Right atrium auricular region (tissue), 2 donors: ENCODE data around the gene NHSL1. TPM values are rescaled to one million over a fixed set of nuclear protein-coding genes. Genes with fewer than 3 reads are reported as not detected.
A peak's percentile ranks its signal among the peaks of the same experiment; 100 is the strongest.

Experiments used
- DNase-seq: peaks from one replicate; pipeline ENCODE4 v3.0.0-alpha.2; 2019; ENCODE audit warnings: low spot score
- H3K27ac ChIP-seq, 2 donors: fragments of 200-600 bp; sonication (generic); 1 replicate in 1 of 2; 2 replicates in 1 of 2; pipeline ENCODE4 v1.5.1; 2016 to 2019
- H3K27me3 ChIP-seq, 2 donors: fragments of 200-600 bp; sonication (generic); one replicate each; pipeline versions ENCODE4 v1.5.1 to v1.6.0; 2017 to 2019
- H3K36me3 ChIP-seq: fragments of 200-600 bp; sonication (generic); one replicate; pipeline ENCODE4 v1.5.1; 2016
- H3K4me1 ChIP-seq, 2 donors: fragments of 200-600 bp; sonication (generic); one replicate each; pipeline versions ENCODE4 v1.5.1 to v1.6.0; 2017 to 2019
- H3K4me3 ChIP-seq, 2 donors: fragments of 200-600 bp; sonication (generic); 1 replicate in 1 of 2; 2 replicates in 1 of 2; pipeline ENCODE4 v1.5.1; 2017 to 2019; ENCODE audit warnings: mild to moderate bottlenecking in 1 of 2, moderate library complexity in 1 of 2
- H3K9me3 ChIP-seq, 2 donors: fragments of 200-600 bp; sonication (generic); one replicate each; pipeline ENCODE4 v1.5.1; 2019
- total RNA-seq, 2 donors: library from RNA; depleted of rRNA; stranded (reverse); fragments of >200 nt; gene quantifications; one replicate each; pipeline ENCODE4 v1.1.0, GENCODE V29; 2016
- TF ChIP-seq, protein P1 (sequence below), 2 donors: fragments of 200-600 bp; sonication (generic); IDR thresholded peaks; one replicate each; pipeline ENCODE4 v1.5.1; 2019; ENCODE audit warnings: antibody characterized with exemption in 2 of 2

NHSL1 gene
- total RNA-seq, 2 donors from 2014 or later = 34.3 to 41.6 TPM

DNA sequence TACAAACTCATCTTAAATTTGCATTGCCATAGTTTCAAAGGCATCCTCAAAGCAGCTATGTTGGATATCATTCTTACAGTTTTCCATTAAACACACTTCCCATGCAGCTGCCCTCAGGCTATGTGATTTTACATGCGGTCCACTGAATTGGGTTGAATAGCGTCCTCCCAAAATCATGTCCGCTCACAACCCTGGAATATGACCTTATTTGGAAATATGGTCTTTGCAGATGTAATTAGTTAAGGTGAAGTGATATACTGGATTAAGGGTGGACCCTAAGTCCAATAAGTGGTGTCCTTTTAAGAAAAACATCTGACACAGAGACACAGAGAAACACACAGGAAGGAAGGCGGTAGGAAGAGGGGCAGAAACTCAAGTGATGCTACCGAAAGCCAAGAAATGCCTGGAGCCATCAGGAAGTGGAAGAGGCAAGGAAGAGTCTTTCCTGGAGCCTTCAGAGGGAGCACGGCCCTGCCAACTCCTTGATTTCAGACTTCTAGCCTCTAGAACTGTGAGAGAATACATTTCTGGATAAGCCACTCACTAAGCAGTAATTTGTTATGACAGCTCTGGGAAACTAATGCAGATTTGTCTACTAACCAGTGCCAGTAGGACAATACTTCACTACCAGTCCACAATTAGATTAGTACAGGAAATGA is 42.7 kb upstream of the NHSL1 start:
- H3K4me1 ChIP-seq = peaks cover 0 to 65% of the 10 kb centered on the region in 2 donors
- no peaks in the 10 kb centered on the region for H3K9me3 ChIP-seq
- no peaks in the 10 kb centered on the region for H3K36me3 ChIP-seq
- H3K27ac ChIP-seq = peak overlapping the region; percentile 72 to 86
- no peaks in the 10 kb centered on the region for H3K27me3 ChIP-seq
- H3K4me3 ChIP-seq = peak overlapping the region in 1 of 2 donors; percentile 9
- TF ChIP-seq, protein P1, sequence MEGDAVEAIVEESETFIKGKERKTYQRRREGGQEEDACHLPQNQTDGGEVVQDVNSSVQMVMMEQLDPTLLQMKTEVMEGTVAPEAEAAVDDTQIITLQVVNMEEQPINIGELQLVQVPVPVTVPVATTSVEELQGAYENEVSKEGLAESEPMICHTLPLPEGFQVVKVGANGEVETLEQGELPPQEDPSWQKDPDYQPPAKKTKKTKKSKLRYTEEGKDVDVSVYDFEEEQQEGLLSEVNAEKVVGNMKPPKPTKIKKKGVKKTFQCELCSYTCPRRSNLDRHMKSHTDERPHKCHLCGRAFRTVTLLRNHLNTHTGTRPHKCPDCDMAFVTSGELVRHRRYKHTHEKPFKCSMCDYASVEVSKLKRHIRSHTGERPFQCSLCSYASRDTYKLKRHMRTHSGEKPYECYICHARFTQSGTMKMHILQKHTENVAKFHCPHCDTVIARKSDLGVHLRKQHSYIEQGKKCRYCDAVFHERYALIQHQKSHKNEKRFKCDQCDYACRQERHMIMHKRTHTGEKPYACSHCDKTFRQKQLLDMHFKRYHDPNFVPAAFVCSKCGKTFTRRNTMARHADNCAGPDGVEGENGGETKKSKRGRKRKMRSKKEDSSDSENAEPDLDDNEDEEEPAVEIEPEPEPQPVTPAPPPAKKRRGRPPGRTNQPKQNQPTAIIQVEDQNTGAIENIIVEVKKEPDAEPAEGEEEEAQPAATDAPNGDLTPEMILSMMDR (IDR thresholded peaks at IDR 0.05) = no peak
- no peak for DNase-seq

DNA sequence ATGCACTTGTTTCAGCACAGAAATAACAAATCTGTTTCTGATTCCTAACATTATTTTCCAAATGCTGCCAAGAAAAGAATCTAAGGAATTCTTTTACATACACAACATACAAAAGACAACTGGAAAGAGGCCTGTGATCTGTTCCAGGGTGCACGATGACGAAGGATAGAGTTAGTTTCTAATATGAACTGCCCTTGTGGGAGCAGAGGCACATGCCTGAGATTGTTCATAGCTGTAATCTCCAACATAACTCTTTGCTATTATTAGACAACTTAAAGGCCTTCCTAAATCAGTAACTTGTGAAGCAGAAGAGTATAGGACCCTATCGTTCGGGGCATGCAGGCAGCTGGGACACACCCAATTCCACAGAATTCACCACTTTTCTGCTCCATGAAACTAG is 41.2 kb upstream of the NHSL1 start:
- H3K4me3 ChIP-seq = peak overlapping the region in 1 of 2 donors; percentile 12
- no peaks in the 10 kb centered on the region for H3K9me3 ChIP-seq
- no peaks in the 10 kb centered on the region for H3K36me3 ChIP-seq
- peak overlapping the region; percentile 72 to 86 for H3K27ac ChIP-seq
- DNase-seq = no peak
- H3K27me3 ChIP-seq = no peaks in the 10 kb centered on the region
- TF ChIP-seq, protein P1 (IDR thresholded peaks at IDR 0.05) = no peak
- H3K4me1 ChIP-seq = peaks cover 0 to 75% of the 10 kb centered on the region in 2 donors

DNA sequence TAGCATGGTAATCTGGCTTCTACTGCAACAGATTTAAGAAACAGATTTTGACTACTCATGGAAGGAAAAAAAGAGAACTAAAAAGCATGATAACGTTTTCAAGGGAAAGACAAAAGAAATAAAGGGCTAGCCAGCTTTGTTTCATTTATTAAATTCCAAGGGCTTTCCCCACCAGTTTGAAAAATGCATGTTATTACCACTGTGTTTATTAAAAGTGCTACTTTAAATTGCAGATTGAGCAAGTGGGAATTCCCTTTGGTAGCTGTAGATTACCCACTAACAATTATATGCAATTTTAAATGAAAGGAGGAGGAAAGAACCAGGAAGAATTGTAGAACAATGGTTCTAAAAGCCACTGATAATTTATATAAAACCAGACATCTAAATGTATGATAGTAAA is 40.6 kb upstream of the NHSL1 start:
- H3K4me3 ChIP-seq = no peak overlapping the region
- H3K9me3 ChIP-seq = no peaks in the 10 kb centered on the region
- H3K4me1 ChIP-seq = peaks cover 0 to 79% of the 10 kb centered on the region in 2 donors
- no peaks in the 10 kb centered on the region for H3K27me3 ChIP-seq
- peak overlapping the region; percentile 72 to 86 for H3K27ac ChIP-seq
- H3K36me3 ChIP-seq = no peaks in the 10 kb centered on the region
- TF ChIP-seq, protein P1 (IDR thresholded peaks at IDR 0.05) = no peak
- DNase-seq = no peak

DNA sequence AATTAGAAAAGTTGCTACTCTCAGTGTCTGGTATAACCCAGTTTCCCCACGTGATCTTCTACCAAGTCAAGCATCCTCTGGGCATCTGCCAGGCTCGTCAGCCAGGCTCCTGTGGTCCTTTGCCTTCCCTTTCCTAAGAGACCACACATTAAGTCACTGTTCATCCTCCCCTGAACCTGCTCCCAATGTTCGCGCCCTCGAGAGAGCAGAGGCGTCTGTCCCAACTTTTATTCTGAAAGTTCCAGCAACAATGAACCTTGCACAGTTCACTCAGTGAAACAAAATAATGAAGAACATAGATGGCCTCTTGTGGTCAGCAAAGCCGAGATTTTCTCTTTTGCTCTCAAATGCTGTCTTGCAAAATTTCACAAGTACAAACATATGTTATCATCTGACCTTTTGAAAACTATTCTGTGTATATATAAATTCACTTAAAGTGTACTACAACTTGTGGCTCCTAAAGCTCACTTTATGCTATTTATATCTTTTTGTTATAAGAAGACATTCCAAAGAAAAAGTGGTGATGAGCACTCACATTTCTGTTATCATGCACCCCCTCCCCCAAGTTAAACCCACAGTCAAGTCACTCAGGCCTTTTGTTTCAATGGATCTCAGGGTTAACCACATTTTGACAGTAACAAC is 39.2 kb upstream of the NHSL1 start:
- peak overlapping the region; percentile 56 to 86 for H3K27ac ChIP-seq
- no peak for DNase-seq

DNA sequence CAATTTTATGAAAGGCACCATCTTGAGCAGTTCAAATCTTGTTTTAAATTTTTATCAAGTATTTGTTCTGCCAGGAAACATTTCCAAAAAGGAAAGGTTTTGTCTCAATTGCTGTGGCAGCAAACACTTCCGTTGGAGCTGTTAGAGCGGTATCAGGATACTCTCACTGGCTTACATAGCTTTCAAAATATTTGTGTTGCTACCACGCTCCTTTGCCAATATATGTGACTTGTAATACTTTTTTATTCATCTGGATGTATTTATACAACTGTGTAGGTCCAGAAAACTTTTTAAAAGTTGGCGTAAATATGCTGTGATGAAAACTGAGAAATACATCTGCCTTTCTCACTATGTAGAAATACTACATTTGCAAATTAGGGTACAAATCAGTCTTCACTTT is 37.8 kb upstream of the NHSL1 start:
- no peaks in the 10 kb centered on the region for H3K27me3 ChIP-seq
- TF ChIP-seq, protein P1 (IDR thresholded peaks at IDR 0.05) = no peak
- no peak for DNase-seq
- H3K36me3 ChIP-seq = no peaks in the 10 kb centered on the region
- H3K4me1 ChIP-seq = peaks cover 0 to 65% of the 10 kb centered on the region in 2 donors
- no peaks in the 10 kb centered on the region for H3K9me3 ChIP-seq
- H3K4me3 ChIP-seq = no peak overlapping the region
- H3K27ac ChIP-seq = peak overlapping the region; percentile 56 to 86

More for the DNA sequence above, 39.2 kb upstream of the NHSL1 start:
- H3K36me3 ChIP-seq = no peaks in the 10 kb centered on the region
- H3K4me1 ChIP-seq = peaks cover 0 to 79% of the 10 kb centered on the region in 2 donors
- H3K9me3 ChIP-seq = no peaks in the 10 kb centered on the region
- no peaks in the 10 kb centered on the region for H3K27me3 ChIP-seq
- TF ChIP-seq, protein P1 (IDR thresholded peaks at IDR 0.05) = no peak
- H3K4me3 ChIP-seq = no peak overlapping the region
